ENCODE measurements around the gene NCKAP5.

DNA sequence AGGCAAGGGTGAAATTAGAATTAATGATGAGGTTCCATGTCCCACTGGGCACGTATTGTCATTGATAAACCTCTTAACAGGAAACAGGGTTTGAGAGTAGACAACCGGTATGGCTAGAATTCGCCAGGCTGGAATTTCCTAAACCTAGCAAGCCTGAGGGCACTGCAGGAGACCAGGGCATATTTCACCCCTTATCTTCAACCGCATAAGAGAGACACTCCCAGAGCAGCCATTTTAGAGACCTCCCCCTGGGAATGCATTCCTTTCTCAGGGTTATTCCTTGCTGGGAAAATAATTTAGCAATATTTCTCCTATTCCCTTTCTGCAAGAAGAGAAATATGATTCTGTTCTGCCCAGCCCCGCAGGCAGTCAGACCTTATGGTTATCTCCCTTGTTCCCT lies 563.6 kb downstream of the NCKAP5 start:
- TF ChIP-seq POLR2AphosphoS5 (IDR thresholded peaks at IDR 0.05) (no peak), POLR2A (IDR thresholded peaks at IDR 0.05) (no peak), EP300 (IDR thresholded peaks at IDR 0.05) (no peak)
- TF ChIP-seq, protein P1, sequence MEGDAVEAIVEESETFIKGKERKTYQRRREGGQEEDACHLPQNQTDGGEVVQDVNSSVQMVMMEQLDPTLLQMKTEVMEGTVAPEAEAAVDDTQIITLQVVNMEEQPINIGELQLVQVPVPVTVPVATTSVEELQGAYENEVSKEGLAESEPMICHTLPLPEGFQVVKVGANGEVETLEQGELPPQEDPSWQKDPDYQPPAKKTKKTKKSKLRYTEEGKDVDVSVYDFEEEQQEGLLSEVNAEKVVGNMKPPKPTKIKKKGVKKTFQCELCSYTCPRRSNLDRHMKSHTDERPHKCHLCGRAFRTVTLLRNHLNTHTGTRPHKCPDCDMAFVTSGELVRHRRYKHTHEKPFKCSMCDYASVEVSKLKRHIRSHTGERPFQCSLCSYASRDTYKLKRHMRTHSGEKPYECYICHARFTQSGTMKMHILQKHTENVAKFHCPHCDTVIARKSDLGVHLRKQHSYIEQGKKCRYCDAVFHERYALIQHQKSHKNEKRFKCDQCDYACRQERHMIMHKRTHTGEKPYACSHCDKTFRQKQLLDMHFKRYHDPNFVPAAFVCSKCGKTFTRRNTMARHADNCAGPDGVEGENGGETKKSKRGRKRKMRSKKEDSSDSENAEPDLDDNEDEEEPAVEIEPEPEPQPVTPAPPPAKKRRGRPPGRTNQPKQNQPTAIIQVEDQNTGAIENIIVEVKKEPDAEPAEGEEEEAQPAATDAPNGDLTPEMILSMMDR (IDR thresholded peaks at IDR 0.05): no peak

All from upper lobe of left lung (tissue), 4 donors.